Upper lobe of left lung (tissue), 4 donors: ENCODE measurements around the gene KIF27.

ENCODE experiments used
- CTCF ChIP-seq, 6 experiments: fragments of 450-650 bp in 4 of 6; fragments of 200-600 bp in 2 of 6; sonication (generic) in 2 of 6; IDR thresholded peaks; one replicate each; pipeline ENCODE4 v1.5.1; 2016 to 2019; ENCODE audit warnings: antibody characterized with exemption in 6 of 6
- POLR2A ChIP-seq, 4 donors: fragments of 450-650 bp; IDR thresholded peaks; one replicate each; pipeline ENCODE4 v1.5.1; 2016 to 2017; ENCODE audit warnings: antibody characterized with exemption in 4 of 4, mild to moderate bottlenecking in 2 of 4

- TF ChIP-seq CTCF (IDR thresholded peaks at IDR 0.05) (no peak), POLR2A (IDR thresholded peaks at IDR 0.05) (no peak)
Observed at GRCh38 chr9:83940590-83941303, 19.5 kb upstream of the KIF27 start.
